Stimulated activated CD4-positive, alpha-beta T cell treated with anti-CD3 and anti-CD28 coated beads, Interleukin-2, amount 100 ng/mL, for 24 hours (primary cell): Measurements from ENCODE around the gene GATAD2A.
A peak's percentile ranks its signal among the peaks of the same experiment; 100 is the strongest.

Experiments
- DNase-seq, 2 donors: peaks; one replicate each; pipeline ENCODE4 v3.0.0-alpha.2; 2020

GATAD2A gene

DNA sequence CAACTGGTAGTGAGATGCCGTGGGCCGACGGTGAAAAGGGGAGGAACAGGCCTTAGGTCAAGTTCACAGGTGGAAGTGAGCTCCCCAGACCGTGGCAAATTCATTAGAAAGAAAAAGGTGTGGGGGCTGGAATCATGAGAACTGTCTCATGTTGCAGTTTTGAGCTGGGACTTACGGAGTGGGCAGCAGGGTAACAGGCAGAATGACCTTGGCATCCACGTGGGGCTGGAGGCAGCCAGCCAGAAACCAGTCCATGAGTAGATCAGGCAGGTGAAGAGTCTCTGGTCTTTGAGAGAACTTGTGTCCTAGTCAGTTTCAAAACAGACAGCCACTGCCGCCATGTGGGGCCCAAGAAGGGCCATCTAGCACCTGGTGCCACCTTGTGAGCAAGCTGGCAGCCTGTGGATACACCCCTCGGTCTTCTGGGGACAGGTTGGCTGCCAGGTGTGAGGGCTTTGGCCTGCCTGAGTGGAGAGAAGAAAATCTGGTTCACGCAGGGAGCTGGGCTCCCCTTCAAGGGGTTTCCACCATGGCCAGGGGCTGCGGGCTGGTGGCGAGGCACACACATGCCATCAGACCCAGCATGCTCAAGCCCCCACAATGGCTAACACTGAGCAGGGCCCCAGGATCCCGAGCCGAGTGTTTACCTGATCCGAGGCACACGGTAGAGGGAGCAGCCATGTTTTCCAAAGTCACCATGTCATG, 86.0 kb downstream of the GATAD2A start:
- no peak for DNase-seq

DNA sequence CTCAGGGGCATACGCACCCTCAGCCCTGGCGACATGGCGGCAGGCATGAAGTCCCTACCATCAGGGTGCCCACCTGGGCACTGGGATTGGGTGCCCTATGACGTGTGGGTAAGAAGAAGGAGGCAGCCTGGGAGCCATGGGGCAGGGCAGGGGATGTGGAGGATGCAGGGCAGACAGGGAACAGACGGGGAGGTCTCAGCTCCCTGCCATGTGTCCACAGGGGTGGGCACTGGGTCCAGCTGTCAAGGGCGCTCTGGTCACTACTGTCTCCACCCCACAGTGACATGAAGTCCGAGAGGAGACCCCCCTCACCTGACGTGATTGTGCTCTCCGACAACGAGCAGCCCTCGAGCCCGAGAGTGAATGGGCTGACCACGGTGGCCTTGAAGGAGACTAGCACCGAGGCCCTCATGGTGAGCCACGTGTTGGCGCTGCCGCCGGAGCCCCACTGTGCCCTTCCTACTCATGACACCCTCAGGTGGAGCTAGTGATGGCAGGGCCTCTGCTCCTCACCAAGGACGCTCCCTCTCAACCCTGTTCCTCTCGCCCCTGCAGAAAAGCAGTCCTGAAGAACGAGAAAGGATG, 86.6 kb downstream of the GATAD2A start:
- DNase-seq, result no peak

DNA sequence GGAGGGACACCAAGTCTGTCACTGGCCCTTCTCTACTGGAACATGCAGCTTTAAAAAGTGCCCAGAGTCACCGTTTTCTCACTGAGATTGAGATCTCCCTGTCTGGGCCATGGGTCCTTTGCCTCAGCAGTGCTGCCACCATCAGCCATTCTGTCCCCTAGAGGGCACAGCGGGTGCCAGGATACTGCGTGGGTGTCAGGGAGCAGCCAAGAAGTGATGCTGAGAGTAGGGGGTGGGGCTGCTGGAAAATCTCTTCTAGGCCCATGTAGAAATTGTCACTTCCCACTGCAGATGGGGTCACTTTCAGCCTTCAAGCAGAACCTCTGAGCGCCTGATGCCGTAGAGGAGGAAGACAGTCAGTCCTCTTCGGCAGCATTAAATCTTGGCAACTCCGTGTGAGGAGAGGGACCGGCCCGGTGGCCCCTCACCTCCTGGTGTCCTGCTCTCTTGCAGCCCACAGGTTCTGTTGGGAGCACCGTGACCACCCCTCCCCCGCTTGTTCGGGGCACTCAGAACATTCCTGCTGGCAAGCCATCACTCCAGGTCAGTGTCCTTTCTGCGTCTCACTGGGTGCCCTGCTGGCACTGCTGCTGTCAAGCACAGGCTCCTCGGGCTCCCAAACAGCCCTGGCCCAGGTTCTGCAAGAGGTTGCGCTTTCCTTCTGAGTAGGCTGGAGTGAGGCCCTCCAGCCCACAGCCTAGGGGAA, 88.5 kb downstream of the GATAD2A start:
- no peak for DNase-seq

DNA sequence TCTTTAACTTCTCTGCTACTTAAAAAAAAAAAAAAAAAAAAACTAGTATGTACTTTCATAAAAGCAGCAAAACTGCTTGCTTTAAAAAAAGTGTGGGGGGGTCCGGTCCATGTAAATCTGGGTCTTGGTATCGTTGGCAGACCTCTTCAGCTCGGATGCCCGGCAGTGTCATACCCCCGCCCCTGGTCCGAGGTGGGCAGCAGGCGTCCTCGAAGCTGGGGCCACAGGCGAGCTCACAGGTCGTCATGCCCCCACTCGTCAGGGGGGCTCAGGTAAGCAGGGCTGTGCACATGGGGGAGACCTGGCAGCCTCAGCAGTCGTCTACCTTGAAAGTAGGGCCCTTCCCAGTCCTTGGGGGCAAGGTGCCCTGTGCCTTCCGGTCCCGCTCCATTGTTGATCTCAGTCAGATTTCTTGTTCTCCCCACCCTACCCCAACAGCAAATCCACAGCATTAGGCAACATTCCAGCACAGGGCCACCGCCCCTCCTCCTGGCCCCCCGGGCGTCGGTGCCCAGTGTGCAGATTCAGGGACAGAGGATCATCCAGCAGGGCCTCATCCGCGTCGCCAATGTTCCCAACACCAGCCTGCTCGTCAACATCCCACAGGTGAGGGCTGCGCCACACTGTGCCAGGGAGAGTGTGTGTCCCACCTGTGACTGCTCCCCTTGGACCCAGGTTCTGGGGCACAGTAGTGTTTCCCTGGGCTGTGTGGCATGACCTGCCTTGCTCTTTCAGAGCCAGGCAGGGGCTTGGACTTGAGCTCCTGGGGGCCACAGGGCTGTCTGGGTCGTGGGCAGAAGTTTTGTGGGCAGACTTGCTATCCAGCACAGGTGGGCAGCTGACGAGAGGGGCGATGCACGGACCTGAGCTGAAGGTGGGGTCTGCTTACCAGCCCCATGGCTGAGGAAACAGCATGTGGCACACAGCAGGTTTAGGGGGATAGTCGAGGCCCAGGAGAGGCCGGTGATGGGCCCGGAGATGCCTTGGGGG, 90.4 kb downstream of the GATAD2A start:
- no peak for DNase-seq

DNA sequence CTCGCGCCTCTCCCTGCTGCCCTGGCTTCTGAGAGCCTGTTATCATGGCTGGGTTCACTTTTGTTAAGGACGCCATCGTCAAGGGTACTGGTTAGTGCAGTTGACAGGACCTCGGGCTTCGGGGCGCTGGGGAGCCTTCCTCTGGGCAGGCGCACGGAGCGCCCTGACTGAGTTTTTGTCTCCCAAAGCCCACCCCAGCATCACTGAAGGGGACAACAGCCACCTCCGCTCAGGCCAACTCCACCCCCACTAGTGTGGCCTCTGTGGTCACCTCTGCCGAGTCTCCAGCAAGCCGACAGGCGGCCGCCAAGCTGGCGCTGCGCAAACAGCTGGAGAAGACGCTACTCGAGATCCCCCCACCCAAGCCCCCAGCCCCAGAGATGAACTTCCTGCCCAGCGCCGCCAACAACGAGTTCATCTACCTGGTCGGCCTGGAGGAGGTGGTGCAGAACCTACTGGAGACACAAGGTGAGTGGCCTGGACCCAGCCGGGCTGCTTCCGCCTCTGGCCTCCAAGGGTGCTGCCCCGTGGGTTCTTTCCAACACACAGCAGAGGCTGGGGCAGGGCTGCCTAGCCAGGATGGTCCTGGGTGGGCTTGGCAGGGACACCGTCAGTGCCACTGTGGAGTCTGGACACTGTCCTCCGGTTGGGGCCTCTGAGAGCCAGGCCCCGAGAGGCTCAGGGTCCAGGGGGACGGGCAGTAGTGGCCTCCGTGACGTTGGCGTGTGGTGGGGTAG, 92.9 kb downstream of the GATAD2A start:
- DNase-seq, result no peak

DNA sequence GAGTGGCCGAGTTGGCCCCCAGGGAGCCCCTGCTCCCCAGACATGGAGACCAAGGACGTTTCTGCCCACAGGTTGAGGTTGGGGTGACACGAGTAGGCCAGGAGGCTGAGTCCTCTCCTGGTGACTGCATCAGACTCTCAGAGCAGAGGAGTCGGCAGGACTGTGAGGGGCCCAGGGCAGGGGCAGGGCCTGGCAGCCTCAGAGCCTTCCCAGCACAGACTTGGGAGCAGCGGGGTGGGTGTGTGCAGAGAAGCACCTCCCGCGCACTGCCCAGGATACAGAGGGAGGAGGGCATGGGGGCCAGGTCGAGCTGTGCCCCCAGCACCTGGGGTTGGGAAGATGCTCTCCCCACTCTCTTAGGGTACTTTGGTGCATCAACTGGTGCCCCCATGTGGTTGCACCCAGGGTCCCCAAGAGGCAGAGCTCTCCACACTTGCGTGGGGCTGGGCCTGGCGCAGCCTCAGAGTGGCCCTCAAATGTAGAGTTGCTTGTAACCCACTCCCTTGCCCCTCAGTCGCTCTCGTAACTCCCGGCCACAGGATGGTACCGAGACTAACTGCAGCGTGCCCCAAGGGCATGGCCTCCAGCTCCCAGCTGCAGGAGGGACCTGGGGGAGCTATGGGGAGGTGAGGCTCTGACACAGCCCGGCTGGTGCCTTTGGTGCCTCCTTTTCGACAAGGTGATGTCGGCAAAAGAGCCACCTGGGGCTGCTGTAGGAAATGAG, 94.0 kb downstream of the GATAD2A start:
- DNase-seq, result no peak

DNA sequence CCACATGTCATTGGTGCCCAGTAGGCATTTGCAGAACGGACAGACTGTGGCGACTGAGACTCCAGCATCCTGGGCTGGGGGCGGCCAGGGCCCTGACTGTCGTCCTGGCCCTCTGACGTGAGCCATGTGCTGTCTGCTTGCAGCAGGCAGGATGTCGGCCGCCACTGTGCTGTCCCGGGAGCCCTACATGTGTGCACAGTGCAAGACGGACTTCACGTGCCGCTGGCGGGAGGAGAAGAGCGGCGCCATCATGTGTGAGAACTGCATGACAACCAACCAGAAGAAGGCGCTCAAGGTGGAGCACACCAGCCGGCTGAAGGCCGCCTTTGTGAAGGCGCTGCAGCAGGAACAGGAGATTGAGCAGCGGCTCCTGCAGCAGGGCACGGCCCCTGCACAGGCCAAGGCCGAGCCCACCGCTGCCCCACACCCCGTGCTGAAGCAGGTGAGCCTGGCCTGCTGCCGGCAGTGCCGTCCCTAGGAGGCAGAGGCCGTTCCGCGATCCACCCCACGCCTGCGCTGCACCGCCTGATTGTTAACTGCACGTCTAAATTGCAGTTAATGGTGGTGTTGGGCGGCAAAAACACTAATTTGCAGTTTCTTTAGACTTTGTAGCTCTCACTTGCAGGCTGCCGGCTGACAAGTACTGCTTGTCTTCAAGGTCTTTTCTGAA, 95.6 kb downstream of the GATAD2A start:
- no peak for DNase-seq

DNA sequence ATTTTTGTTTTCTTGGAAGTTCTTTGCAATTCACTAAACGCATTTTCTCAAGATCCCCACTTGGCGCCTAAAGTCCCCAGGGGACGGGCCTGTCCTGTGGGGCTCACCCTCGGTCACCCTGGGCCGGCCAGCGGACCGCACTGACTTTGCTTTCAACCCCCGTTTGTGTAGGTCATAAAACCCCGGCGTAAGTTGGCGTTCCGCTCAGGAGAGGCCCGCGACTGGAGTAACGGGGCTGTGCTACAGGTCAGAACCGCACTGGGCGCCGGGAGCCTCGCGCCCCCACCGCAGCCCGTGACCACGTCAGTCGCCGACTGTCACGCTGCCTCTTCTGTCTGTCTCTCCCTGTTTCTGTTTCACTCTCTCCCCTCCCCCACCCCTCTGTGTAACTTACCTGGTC, 96.3 kb downstream of the GATAD2A start:
- DNase-seq, result no peak

DNA sequence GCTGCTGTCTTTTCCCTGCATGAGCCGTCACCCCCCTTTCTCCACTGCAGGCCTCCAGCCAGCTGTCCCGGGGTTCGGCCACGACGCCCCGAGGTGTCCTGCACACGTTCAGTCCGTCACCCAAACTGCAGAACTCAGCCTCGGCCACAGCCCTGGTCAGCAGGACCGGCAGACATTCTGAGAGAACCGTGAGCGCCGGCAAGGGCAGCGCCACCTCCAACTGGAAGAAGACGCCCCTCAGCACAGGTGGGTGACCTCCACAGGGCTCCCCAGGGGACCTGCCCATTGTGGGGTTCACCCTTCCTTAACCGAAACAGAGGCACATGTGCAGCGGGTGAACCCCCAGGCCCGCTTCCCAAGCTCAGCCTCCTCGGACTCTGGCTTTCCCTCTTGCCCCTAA, 96.8 kb downstream of the GATAD2A start:
- no peak for DNase-seq

DNA sequence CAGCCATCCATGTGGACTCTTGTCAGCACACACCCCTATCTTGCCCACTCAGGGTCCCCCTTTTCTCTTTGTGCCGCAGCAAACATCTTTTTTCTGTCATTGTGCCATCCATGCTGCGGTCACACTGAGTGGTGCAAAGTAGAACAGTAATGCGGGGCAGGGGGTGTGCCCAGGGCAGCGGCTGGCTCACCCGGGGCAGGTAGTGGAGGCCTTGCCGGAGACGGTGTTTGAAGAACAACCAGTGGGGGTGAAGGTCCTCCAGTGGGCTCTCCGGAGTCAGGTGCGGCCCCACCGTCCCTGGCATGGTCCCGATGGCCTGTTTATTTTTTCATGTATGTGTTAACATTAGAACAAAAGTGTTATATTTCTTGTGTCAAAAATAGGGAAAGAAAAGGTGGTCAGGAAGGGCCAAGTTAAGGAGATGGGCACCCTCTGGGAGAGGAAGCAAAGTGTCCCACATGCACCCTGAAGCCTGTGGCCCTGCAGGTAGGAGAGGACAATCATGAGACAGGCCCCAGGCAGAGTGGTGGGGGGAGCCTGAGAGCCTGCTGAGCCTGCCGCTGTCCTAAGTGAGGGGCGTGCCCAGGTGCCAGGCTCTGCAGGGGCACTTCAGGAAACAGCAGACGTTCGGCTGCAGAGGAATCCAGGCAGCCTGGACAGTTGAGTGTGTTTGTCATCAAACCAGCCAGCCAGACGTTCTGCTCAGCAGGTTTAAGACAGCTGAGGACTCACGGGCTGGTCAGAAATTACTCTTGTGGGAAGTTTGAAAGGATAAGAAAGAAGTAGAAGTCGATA, 97.5 kb downstream of the GATAD2A start:
- no peak for DNase-seq

DNA sequence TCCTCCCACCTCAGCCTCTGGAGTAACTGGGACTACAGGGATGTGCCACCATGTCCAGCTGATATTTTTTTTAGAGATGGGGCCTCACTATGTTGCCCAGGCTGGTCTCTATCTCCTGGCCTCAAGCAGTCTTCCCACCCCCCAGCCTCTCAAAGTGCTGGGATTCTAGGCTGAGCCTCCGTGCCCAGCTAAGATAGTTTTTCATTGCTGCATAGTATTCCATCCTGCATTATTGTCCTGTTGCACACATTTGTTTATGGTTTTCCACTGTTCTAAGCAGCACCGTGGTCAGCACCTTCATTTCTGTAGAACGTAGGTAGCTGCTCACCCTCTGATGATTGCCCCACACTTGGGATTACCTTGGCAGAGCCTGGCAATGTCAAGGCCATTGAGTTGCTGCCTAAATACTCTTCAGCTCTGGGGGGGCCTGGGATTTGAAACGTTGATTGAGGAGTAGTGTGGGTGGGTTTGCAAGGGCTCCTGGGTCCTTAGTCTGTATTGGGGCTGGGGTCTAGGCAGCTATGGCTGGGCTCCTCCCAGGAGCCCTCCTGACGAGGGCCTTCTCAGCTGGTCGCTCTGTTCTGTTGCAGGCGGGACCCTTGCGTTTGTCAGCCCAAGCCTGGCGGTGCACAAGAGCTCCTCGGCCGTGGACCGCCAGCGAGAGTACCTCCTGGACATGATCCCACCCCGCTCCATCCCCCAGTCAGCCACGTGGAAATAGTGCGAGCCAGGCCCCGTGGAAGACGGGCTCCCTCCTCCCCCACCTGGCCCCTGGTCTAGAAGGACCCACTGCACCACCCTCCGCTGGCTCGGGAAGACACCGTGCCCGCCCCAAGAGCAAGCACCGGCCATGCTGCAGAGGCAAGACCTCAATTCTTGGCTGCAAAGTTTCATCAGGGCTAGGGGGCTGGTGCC, 99.5 kb downstream of the GATAD2A start:
- DNase-seq, result no peak

DNA sequence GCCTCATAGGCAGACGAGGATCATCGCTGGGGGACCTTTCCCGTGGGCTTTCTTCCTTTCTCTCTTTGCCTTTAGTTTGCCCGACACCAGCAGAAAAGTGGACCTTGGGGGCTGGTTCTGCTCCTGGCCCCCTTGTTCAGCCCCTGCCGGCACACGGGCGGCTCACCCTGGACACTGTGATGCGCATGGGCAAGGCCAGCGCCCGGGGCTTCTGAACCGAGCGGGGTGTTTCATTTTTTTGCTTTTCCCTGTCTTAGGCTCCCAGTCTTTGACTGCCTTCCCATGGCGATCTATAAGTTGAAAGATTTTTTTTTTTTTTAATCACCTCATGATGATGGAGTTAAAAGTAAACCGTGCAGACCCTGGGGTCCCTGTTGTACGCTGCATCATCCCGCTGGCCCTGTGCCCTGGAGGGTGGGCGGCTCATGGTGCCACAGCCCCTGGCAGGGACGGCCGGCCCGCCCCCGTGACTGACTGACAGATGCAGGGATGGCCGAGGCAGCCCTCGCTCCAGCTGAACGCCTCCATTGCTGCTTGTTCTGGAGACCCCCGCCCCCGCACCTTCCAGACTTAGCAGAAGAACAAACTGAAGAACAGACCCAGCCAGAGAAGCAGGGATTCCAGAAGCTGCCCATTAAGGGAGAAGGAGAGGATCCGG, 100.3 kb downstream of the GATAD2A start:
- no peak for DNase-seq

DNA sequence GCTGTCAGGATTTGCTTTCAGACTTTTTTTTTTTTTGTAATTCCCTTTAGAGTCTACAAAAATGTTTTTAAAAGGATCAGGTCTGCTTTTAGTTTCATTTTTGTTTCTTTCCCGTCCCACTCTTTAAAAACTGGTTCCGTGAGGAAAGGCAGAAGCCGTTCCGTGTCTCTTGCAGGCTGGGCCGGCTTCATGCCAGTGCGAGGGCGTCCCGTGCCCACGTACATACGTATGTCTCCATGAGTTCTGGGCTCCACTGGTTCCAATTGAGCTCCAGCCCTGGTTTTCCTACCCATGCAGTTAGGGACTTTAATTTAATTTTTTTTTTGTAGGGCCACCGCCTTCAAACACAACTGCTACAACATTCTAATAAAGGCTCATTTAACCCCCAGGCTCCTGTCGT, 101.1 kb downstream of the GATAD2A start:
- no peak for DNase-seq

DNA sequence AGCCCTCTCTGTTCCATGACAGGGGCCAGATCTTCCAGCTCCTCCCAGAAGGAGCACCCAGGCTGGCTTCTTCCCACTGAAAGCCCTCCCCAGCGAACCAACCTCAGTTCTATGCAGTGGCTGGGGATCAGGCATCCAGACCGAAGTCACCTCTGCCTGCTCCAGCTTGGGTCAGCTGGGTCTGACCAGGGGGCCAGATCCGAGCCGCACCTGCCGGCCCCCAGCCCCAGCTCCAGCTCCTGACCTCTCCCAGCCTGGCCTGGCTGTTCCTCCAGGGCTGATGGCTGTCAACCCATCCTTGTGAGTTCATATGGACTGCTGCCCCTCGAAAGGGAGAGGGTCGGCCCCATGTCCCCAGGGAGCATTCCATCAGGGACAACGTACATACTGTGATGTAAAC, 101.9 kb downstream of the GATAD2A start:
- no peak for DNase-seq

DNA sequence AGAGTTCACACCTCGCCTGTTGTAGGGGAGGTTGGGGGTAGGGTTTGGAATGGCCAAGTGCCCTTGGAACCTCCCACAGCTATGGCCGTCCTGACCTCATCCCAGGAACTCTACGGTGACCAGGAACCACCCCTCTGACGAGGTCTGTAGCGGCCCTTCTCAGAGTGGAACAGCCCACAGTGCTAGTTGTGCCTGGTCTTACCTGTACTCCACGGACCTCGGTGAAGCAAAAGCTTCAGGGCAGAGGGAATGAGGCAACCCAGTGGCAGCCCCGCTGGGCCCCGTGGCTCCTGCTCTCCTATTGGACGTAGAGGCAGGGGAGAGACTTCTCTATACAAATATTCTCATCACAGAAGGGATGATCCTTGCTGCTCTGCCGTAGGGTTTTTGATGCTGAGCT, 102.7 kb downstream of the GATAD2A start:
- no peak for DNase-seq

DNA sequence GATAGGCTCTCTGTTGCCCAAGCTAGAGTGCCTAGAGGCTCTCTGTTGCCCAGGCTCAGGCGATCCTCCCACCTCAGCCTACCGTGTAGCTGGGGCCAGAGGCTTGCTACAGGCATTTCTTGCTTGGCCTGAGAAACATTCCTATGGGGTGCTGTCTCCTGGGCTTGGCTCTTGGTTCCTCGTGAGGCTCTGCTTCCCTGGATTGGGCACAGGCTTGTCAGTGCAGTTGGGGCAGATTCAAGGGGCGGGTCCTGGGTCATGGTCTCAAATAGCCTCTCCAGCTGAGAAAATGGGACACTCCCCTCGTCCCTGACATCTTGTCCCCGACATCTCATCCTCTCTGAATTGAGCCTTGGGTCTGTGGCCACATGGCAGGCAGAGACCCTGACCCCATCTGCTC, 105.0 kb downstream of the GATAD2A start:
- DNase-seq, result no peak

DNA sequence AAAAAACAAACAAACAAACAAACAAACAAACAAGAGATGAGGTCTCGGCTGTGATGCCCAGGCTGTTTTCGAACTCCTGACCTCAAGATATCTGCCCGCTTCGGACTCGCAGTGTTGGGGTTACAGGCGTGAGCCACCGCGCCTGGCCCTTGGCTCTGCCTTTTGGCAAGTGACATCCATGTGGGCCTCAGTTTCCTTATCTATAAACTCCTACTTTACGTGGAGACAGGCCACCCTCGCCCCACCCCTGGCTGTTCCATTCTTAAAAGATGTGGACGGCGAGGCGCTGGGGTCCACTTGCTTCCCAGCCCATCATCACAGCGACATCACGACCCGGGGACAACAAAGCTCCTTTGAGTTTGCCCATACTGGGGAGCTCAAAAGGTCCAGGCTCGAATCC, 108.2 kb downstream of the GATAD2A start:
- DNase-seq, result no peak

DNA sequence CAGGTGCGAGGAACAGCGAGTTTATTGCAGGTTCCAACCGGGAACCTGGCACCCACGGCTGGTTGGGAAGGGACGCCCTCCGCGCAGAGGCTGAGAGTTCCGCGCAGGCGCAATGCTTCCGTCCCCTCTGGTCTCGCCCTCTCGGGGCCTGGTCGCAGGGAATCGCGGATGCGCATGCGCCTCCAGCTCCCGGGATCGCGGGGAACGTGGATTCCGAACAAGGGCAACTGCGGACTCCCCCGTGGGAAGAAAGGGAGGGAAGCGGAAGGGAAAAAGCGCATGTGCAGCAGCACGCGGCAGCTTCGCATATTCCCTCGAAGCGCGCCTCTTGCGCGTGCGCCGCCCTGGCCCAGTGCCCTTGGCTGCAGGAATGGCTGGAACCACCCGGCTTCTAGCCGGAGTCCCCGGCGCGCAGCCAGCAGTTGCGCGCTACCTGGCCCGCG, 108.8 kb downstream of the GATAD2A start:
- peak in 1 of 2 donors; percentile 34 for DNase-seq
